OCI-M2 (cell line): ENCODE data around the gene UBE2D1.

Experiments
- DNase-seq: peaks from one replicate; lab custom pipeline; 2025; ENCODE audit not compliant: unreplicated experiment; lab: John Stamatoyannopoulos, UW

UBE2D1 gene

GRCh38 chr10:58336242-58336641, 1.4 kb downstream of the UBE2D1 start:
- no peak for DNase-seq

GRCh38 chr10:58341422-58341821, 6.6 kb downstream of the UBE2D1 start:
- DNase-seq: no peak

- DNase-seq: no peak
Measured at GRCh38 chr10:58341947-58342346, 7.1 kb downstream of the UBE2D1 start.

GRCh38 chr10:58347967-58348366, 13.2 kb downstream of the UBE2D1 start:
- DNase-seq: no peak

- no peak for DNase-seq
Measured at GRCh38 chr10:58348571-58349033, 13.8 kb downstream of the UBE2D1 start.

- no peak for DNase-seq
Measured at GRCh38 chr10:58350023-58350422, 15.2 kb downstream of the UBE2D1 start.

GRCh38 chr10:58350619-58351323, 16.0 kb downstream of the UBE2D1 start:
- no peak for DNase-seq

- no peak for DNase-seq
Measured at GRCh38 chr10:58351616-58352578, 17.1 kb downstream of the UBE2D1 start.

GRCh38 chr10:58352956-58353610, 18.3 kb downstream of the UBE2D1 start:
- DNase-seq: no peak

- DNase-seq: no peak
Measured at GRCh38 chr10:58356756-58357155, 21.9 kb downstream of the UBE2D1 start.

- no peak for DNase-seq
Measured at GRCh38 chr10:58358314-58358933, 23.6 kb downstream of the UBE2D1 start.

- DNase-seq: no peak
Measured at GRCh38 chr10:58358947-58359346, 24.1 kb downstream of the UBE2D1 start.

GRCh38 chr10:58359541-58359940, 24.7 kb downstream of the UBE2D1 start:
- no peak for DNase-seq

GRCh38 chr10:58360412-58361004, 25.7 kb downstream of the UBE2D1 start:
- DNase-seq: no peak

- no peak for DNase-seq
Measured at GRCh38 chr10:58361353-58361752, 26.5 kb downstream of the UBE2D1 start.

GRCh38 chr10:58362027-58362789, 27.4 kb downstream of the UBE2D1 start:
- no peak for DNase-seq

- DNase-seq: no peak
Measured at GRCh38 chr10:58367069-58367468, 32.3 kb downstream of the UBE2D1 start.

GRCh38 chr10:58371473-58371872, 36.7 kb downstream of the UBE2D1 start:
- DNase-seq: no peak

GRCh38 chr10:58372607-58373441, 38.0 kb downstream of the UBE2D1 start:
- no peak for DNase-seq
